ENCODE results near the gene LGR6. TPM values are rescaled to one million over a fixed set of nuclear protein-coding genes. Genes with fewer than 3 reads are reported as not detected.

LGR6 gene
- total and polyA plus RNA-seq, 2 of the 4 experiments (the other 2 are of a cell fraction) = not detected

DNA sequence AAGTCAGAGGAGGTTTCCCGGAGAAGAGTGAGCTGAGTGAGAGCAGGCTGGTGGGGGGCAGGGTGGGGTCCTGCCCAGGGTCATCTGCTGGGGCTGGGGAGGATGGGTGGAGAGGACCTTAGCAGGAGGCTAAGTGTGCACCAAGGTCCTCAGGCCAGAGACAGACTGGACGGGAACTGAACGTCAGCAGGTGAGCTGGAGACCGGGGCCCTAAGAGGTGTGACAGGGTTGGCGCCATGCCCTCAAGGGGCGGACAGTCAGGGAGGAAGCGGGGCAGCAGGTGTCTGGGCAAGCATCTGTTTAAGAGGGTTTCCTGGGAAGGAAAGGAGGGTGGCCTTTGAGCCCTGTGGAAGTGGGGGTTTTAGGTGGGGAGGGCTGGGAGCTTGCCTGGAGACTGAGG lies 19.6 kb upstream of the LGR6 start:
- no peak overlapping the region for H3K4me3 ChIP-seq (ENCODE audit: insufficient read depth, low read depth, low read length)
- no peak overlapping the region for H2BK15ac ChIP-seq (ENCODE audit: low read depth, low read length)
- no peaks in the 10 kb centered on the region for H3K9me1 ChIP-seq (ENCODE audit: insufficient read depth, low read length)
- no peak overlapping the region for H2AK9ac ChIP-seq (replicated peaks; ENCODE audit: low read depth, low read length, poor library complexity)
- no peak overlapping the region for H4K5ac ChIP-seq (ENCODE audit: low read depth, low read length)
- no peaks in the 10 kb centered on the region for H3K9me3 ChIP-seq (ENCODE audit: control insufficient read depth, insufficient read depth, low read length)
- H3K27ac ChIP-seq (ENCODE audit: insufficient read depth, low read length) = no peak overlapping the region
- H3K4me2 ChIP-seq (ENCODE audit: low read depth, low read length) = no peak overlapping the region
- dilution Hi-C loops (cut with HindIII; ENCODE audit: low sequenced_read_pairs, unreplicated experiment) = no loop called here
- in situ Hi-C loops (cut with MboI; ENCODE audit: low sequenced_read_pairs) = no loop called here
- no peak overlapping the region for H3K4ac ChIP-seq (ENCODE audit: low read depth, low read length)
- no peaks in the 10 kb centered on the region for H3K4me1 ChIP-seq (ENCODE audit: control insufficient read depth, insufficient read depth, low read length)
- no peak overlapping the region for H3K14ac ChIP-seq (replicated peaks; ENCODE audit: low read depth, low read length)
- ChIA-PET CTCF (no interaction called here), POLR2A (ENCODE audit: unreplicated experiment) (no interaction called here)
- H3K18ac ChIP-seq (ENCODE audit: low read depth, low read length) = no peak overlapping the region
- no peak overlapping the region for H2BK20ac ChIP-seq (ENCODE audit: low read depth, low read length)
- peaks cover 35% of the 10 kb centered on the region for H3K27me3 ChIP-seq (ENCODE audit: control insufficient read depth, insufficient read depth, low read length)
- no peaks in the 10 kb centered on the region for H3K36me3 ChIP-seq (ENCODE audit: control insufficient read depth, insufficient read depth, low read length)
- no peak overlapping the region for H2AFZ ChIP-seq (replicated peaks; ENCODE audit: low read length, poor library complexity)
- H3K79me1 ChIP-seq (ENCODE audit: low read depth in 1 of 2, low read length in 2 of 2) = no peaks in the 10 kb centered on the region
- ATAC-seq (ENCODE audit: low read depth) (no peak), DNase-seq (no peak)
- no peak overlapping the region for H4K91ac ChIP-seq (ENCODE audit: insufficient read depth, low read depth, low read length)
- H2AK5ac ChIP-seq (ENCODE audit: low read depth, low read length) = no peak overlapping the region
- no peak for TF ChIP-seq RFX5 (IDR thresholded peaks at IDR 0.05; ENCODE audit: low read depth, low read length)
- TF ChIP-seq SMC3 (IDR thresholded peaks at IDR 0.05; ENCODE audit: low read depth, low read length) = no peak
- no peak for TF ChIP-seq RAD21 (IDR thresholded peaks at IDR 0.05; ENCODE audit: low read length)
- TF ChIP-seq POLR2A (IDR thresholded peaks at IDR 0.05; ENCODE audit: low read depth, low read length) = no peak
- no peak for TF ChIP-seq BHLHE40 (IDR thresholded peaks at IDR 0.05; ENCODE audit: low read depth, low read length)
- TF ChIP-seq, protein P1, sequence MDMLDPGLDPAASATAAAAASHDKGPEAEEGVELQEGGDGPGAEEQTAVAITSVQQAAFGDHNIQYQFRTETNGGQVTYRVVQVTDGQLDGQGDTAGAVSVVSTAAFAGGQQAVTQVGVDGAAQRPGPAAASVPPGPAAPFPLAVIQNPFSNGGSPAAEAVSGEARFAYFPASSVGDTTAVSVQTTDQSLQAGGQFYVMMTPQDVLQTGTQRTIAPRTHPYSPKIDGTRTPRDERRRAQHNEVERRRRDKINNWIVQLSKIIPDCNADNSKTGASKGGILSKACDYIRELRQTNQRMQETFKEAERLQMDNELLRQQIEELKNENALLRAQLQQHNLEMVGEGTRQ (IDR thresholded peaks at IDR 0.05; ENCODE audit: low read depth, low read length) = no peak
- TF ChIP-seq NFE2L2 (IDR thresholded peaks at IDR 0.05; ENCODE audit: low read depth, low read length) = no peak
- no peak for TF ChIP-seq CEBPB (IDR thresholded peaks at IDR 0.05; ENCODE audit: low read depth, low read length)
- no peak for TF ChIP-seq CHD1 (IDR thresholded peaks at IDR 0.05; ENCODE audit: low read depth, low read length)
- TF ChIP-seq RCOR1 (IDR thresholded peaks at IDR 0.05; ENCODE audit: insufficient replicate concordance, low read length) = no peak
- no peak for TF ChIP-seq MAFK (IDR thresholded peaks at IDR 0.05; ENCODE audit: low read depth, low read length)
- TF ChIP-seq MAZ (IDR thresholded peaks at IDR 0.05; ENCODE audit: borderline replicate concordance, low read depth, low read length) = no peak
- TF ChIP-seq, protein P2, sequence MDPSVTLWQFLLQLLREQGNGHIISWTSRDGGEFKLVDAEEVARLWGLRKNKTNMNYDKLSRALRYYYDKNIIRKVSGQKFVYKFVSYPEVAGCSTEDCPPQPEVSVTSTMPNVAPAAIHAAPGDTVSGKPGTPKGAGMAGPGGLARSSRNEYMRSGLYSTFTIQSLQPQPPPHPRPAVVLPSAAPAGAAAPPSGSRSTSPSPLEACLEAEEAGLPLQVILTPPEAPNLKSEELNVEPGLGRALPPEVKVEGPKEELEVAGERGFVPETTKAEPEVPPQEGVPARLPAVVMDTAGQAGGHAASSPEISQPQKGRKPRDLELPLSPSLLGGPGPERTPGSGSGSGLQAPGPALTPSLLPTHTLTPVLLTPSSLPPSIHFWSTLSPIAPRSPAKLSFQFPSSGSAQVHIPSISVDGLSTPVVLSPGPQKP (IDR thresholded peaks at IDR 0.05; ENCODE audit: borderline replicate concordance, low read depth, low read length) = no peak
- no peak for TF ChIP-seq MXI1 (IDR thresholded peaks at IDR 0.05; ENCODE audit: borderline replicate concordance, low read depth, low read length)
- TF ChIP-seq FOS (IDR thresholded peaks at IDR 0.05; ENCODE audit: low read depth, low read length) = no peak
- TF ChIP-seq, protein P3, sequence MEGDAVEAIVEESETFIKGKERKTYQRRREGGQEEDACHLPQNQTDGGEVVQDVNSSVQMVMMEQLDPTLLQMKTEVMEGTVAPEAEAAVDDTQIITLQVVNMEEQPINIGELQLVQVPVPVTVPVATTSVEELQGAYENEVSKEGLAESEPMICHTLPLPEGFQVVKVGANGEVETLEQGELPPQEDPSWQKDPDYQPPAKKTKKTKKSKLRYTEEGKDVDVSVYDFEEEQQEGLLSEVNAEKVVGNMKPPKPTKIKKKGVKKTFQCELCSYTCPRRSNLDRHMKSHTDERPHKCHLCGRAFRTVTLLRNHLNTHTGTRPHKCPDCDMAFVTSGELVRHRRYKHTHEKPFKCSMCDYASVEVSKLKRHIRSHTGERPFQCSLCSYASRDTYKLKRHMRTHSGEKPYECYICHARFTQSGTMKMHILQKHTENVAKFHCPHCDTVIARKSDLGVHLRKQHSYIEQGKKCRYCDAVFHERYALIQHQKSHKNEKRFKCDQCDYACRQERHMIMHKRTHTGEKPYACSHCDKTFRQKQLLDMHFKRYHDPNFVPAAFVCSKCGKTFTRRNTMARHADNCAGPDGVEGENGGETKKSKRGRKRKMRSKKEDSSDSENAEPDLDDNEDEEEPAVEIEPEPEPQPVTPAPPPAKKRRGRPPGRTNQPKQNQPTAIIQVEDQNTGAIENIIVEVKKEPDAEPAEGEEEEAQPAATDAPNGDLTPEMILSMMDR (conservative IDR thresholded peaks at IDR 0.05; ENCODE audit: low read depth, low read length) = no peak
- H2BK5ac ChIP-seq (ENCODE audit: low read depth, low read length, poor library complexity, severe bottlenecking) = no peak overlapping the region
- H4K20me1 ChIP-seq (ENCODE audit: insufficient read depth, low read length) = no peaks in the 10 kb centered on the region
- no peak overlapping the region for H2BK120ac ChIP-seq (ENCODE audit: low read depth, low read length)
- H3K9ac ChIP-seq (ENCODE audit: low read depth, low read length) = no peak overlapping the region
- intact Hi-C loops (cut with micrococcal nuclease) = no loop called here
- H3K56ac ChIP-seq (ENCODE audit: extremely low read depth, insufficient read depth, low read length) = no peak overlapping the region
- no peak overlapping the region for H4K8ac ChIP-seq (ENCODE audit: low read depth in 2 of 2, low read length in 2 of 2)
- no peak overlapping the region for H3K23ac ChIP-seq (ENCODE audit: low read depth, low read length)
- WGBS, 2 experiments (ENCODE audit: extremely low coverage in 2 of 2, insufficient read length in 1 of 2) = 80% methylated on average over 5 of the region's 7 CpGs; no CpG with 5 or more reads in 1 of the 2 experiments
- no TSS peak for BruUV-seq (replicated peaks)
